A673 (cell line): ENCODE results near the gene SHE. TPM values are rescaled to one million over a fixed set of nuclear protein-coding genes. Genes with fewer than 3 reads are reported as not detected.

Experiments used
- BruUV-seq: library from RNA; stranded (reverse); fragments of 400-500 nt; replicated peaks from 2 replicates; lab custom pipeline; 2021; lab: Mats Ljungman, UMichigan
- CTCF ChIA-PET: fragments of 300-600 bp; sonication (Branson Sonifier 250); formaldehyde crosslinking; loops from one replicate; lab custom pipeline; 2022; ENCODE audit warnings: antibody characterized with exemption; lab: Charles Lee
- POLR2A ChIA-PET: fragments of 300-600 bp; sonication (Branson Sonifier 250); formaldehyde crosslinking; loops from one replicate; lab custom pipeline; 2022; ENCODE audit warnings: antibody characterized with exemption; ENCODE audit not compliant: low non-redundant PET; lab: Charles Lee
- DNase-seq: peaks from one replicate; pipeline ENCODE4 v3.0.0-alpha.2; 2015; ENCODE audit warnings: low spot score
- H3K27ac ChIP-seq: fragments of 200-600 bp; sonication (generic); 2 replicates; pipeline ENCODE4 v1.5.1; 2016; ENCODE audit warnings: mixed run types, low read depth, mild to moderate bottlenecking, mixed read lengths, antibody characterized with exemption, low read length; ENCODE audit not compliant: poor library complexity, severe bottlenecking
- H3K27me3 ChIP-seq: fragments of 200-600 bp; sonication (generic); replicated peaks from 2 replicates; pipeline ENCODE4 v1.6.1; 2017; ENCODE audit warnings: mixed run types, low read depth, mild to moderate bottlenecking, mixed read lengths, antibody characterized with exemption, low read length; ENCODE audit not compliant: insufficient read depth, poor library complexity
- H3K36me3 ChIP-seq: fragments of 200-600 bp; sonication (generic); 2 replicates; pipeline ENCODE4 v1.6.1; 2016; ENCODE audit warnings: mixed run types, mild to moderate bottlenecking, mixed read lengths, antibody characterized with exemption, low read length; ENCODE audit not compliant: insufficient read depth, poor library complexity, severe bottlenecking
- H3K4me1 ChIP-seq: fragments of 200-600 bp; sonication (generic); 2 replicates; pipeline ENCODE4 v1.6.1; 2017; ENCODE audit warnings: mixed run types, mild to moderate bottlenecking, mixed read lengths, antibody characterized with exemption, low read length; ENCODE audit not compliant: insufficient read depth, poor library complexity, severe bottlenecking
- H3K4me3 ChIP-seq: fragments of 200-600 bp; sonication (generic); 2 replicates; pipeline ENCODE4 v1.5.1; 2016; ENCODE audit warnings: low read depth, mixed run types, mild to moderate bottlenecking, mixed read lengths, low read length; ENCODE audit not compliant: poor library complexity, severe bottlenecking
- H3K9me3 ChIP-seq: fragments of 200-600 bp; sonication (generic); 2 replicates; pipeline ENCODE4 v1.6.1; 2016; ENCODE audit warnings: mixed run types, low read depth, mild to moderate bottlenecking, mixed read lengths, antibody characterized with exemption, low read length; ENCODE audit not compliant: poor library complexity, severe bottlenecking
- EZH2 ChIP-seq: fragments of 200-600 bp; sonication (generic); IDR thresholded peaks from 2 replicates; pipeline ENCODE4 v1.6.1; 2017; ENCODE audit warnings: borderline replicate concordance, low read depth, mild to moderate bottlenecking, mixed read lengths, antibody characterized with exemption, low read length; ENCODE audit not compliant: poor library complexity, severe bottlenecking
- intact Hi-C: fragments of 100-400 bp; cut with micrococcal nuclease; formaldehyde crosslinking; loops from one replicate; pipeline ENCODE4 v1.10.0; 2022; ENCODE audit not compliant: unreplicated experiment
- total RNA-seq: library from RNA; stranded (reverse); gene quantifications from 2 replicates; pipeline ENCODE4 v1.2.3, GENCODE V29; 2021
- TF ChIP-seq, protein P1 (sequence below): fragments of 300-800, 200-600 bp; sonication (generic); conservative IDR thresholded peaks from 2 replicates; pipeline ENCODE4 v1.5.1; 2017; ENCODE audit warnings: low read depth, mild to moderate bottlenecking, antibody characterized with exemption, low read length, moderate library complexity, mixed read lengths

The SHE gene
- total RNA-seq, 1 experiment from 2014 or later = 0.04 TPM

DNA sequence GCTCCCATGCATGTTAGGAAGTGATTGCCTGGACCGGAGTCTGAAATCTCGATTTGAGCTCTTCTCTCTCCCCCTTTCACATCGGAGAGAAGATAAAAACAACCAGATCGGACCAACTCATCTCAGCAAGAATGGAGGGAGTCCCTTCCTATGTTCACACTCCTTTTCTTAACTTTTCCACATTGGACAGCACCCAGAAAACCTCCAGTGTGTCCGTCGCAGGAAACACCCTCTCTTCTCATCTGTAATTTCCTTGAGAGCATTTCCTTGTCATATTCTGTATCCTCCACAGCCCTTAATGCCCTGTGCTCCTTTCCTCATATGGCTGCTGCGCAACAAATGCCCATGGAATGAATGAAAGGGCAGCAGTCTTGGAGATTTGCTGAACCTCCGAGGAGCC lies 1.7 kb downstream of the SHE start:
- H3K36me3 ChIP-seq = no peaks in the 10 kb centered on the region
- no peak overlapping the region for H3K4me3 ChIP-seq
- BruUV-seq = no TSS peak
- ChIA-PET CTCF (no interaction called here), POLR2A (no interaction called here)
- TF ChIP-seq, protein P1, sequence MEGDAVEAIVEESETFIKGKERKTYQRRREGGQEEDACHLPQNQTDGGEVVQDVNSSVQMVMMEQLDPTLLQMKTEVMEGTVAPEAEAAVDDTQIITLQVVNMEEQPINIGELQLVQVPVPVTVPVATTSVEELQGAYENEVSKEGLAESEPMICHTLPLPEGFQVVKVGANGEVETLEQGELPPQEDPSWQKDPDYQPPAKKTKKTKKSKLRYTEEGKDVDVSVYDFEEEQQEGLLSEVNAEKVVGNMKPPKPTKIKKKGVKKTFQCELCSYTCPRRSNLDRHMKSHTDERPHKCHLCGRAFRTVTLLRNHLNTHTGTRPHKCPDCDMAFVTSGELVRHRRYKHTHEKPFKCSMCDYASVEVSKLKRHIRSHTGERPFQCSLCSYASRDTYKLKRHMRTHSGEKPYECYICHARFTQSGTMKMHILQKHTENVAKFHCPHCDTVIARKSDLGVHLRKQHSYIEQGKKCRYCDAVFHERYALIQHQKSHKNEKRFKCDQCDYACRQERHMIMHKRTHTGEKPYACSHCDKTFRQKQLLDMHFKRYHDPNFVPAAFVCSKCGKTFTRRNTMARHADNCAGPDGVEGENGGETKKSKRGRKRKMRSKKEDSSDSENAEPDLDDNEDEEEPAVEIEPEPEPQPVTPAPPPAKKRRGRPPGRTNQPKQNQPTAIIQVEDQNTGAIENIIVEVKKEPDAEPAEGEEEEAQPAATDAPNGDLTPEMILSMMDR = no peak
- no peak for TF ChIP-seq EZH2
- no peak overlapping the region for H3K27ac ChIP-seq
- H3K4me1 ChIP-seq = peaks cover 6% of the 10 kb centered on the region
- intact Hi-C loops = no loop called here
- no peaks in the 10 kb centered on the region for H3K9me3 ChIP-seq
- peaks cover 92% of the 10 kb centered on the region for H3K27me3 ChIP-seq
- no peak for DNase-seq

DNA sequence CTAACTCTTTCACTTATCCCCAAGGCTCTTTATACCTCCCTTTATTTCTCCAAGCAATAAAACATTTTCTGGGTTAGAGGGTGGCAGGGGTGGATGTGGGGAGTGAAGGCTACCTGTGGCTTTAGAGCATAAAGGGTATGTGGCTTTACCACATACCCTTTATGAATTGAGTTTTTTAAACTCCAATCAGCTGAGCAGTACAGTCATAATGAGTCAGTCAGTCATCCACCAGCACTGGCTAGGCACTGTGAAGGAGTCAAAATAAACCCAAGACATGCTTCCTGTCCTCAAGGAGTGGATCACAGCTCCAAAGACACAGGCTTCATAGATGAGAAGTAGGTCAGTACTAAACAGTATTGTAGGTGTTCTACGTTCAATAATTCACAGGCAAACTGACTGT lies 2.8 kb downstream of the SHE start:
- intact Hi-C loops = no loop called here
- POLR2A ChIA-PET = no interaction called here
- CTCF ChIA-PET = no interaction called here

DNA sequence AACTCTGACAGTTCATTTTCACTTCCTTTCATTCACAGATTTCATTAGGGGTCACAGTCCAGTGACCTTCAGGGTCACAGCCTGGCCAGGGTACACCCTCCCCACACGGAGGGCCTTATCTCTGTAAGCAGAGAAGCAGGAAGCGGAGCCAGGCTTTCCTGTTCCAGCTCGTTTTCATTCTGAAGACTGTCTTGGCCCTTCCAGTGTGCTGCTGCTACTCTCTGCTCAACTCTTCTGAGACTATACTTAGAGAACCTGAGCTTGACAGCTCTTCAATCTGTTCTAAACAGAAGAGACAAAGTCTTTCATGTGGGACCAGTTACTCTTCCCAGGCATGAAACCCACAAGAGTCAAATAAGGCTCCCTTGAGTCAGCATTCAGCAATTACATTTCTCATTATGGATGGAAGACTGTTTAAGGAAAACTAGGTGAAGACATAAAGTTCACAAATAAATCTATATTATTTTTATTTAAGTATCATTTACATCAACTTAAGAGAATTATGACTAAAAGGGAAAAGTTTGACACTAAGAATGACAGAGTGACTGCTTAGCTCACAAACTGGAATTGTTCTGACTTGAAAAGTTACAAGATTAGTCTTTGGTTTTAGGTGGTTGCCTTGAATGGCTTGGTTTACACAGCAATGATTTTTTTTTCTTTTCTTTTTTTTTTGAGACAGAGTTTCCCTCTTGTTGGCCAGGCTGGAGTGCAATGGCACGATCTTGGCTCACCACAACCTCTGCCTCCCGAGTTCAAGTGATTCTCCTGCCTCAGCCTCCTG lies 5.0 kb downstream of the SHE start:
- Histone ChIP-seq H3K36me3 (no peaks in the 10 kb centered on the region), H3K27ac (no peak overlapping the region), H3K4me1 (peaks cover 6% of the 10 kb centered on the region), H3K27me3 (peaks cover 64% of the 10 kb centered on the region), H3K4me3 (no peak overlapping the region), H3K9me3 (no peaks in the 10 kb centered on the region)
- TF ChIP-seq EZH2 = no peak
- TF ChIP-seq, protein P1 = no peak
- intact Hi-C loops = no loop called here
- POLR2A ChIA-PET = no interaction called here
- BruUV-seq = no TSS peak
- CTCF ChIA-PET = no interaction called here
- DNase-seq = no peak

More for the DNA sequence above, 2.8 kb downstream of the SHE start:
- Histone ChIP-seq H3K4me1 (peaks cover 6% of the 10 kb centered on the region), H3K9me3 (no peaks in the 10 kb centered on the region), H3K27me3 (peaks cover 83% of the 10 kb centered on the region), H3K36me3 (no peaks in the 10 kb centered on the region), H3K27ac (no peak overlapping the region), H3K4me3 (no peak overlapping the region)
- BruUV-seq = no TSS peak
- TF ChIP-seq, protein P1 = no peak
- TF ChIP-seq EZH2 = no peak
- DNase-seq = no peak
